Stimulated activated CD4-positive, alpha-beta T cell treated with anti-CD3 and anti-CD28 coated beads, Interleukin-15, amount 100 ng/mL, for 24 hours (primary cell): ENCODE measurements around the gene ROR1.
A peak's percentile ranks its signal among the peaks of the same experiment; 100 is the strongest.

Source experiments
- DNase-seq: peaks from one replicate; pipeline ENCODE4 v3.0.0-alpha.2; 2020

ROR1 gene

GRCh38 chr1:64162804-64163203 is 389.0 kb downstream of the ROR1 start:
- DNase-seq: no peak

- no peak for DNase-seq
Observed at GRCh38 chr1:64163431-64163830, 389.6 kb downstream of the ROR1 start.

- DNase-seq: no peak
Observed at GRCh38 chr1:64163970-64164369, 390.2 kb downstream of the ROR1 start.

- DNase-seq: no peak
Observed at GRCh38 chr1:64166629-64167028, 392.8 kb downstream of the ROR1 start.

- no peak for DNase-seq
Observed at GRCh38 chr1:64167176-64167575, 393.4 kb downstream of the ROR1 start.

- DNase-seq: no peak
Observed at GRCh38 chr1:64171246-64171645, 397.4 kb downstream of the ROR1 start.

- peak; percentile 5 for DNase-seq
Observed at GRCh38 chr1:64171797-64172281, 398.0 kb downstream of the ROR1 start.

- no peak for DNase-seq
Observed at GRCh38 chr1:64172458-64172983, 398.7 kb downstream of the ROR1 start.

- DNase-seq: no peak
Observed at GRCh38 chr1:64173336-64173940, 399.6 kb downstream of the ROR1 start.

GRCh38 chr1:64175639-64176038 is 401.8 kb downstream of the ROR1 start:
- DNase-seq: no peak

GRCh38 chr1:64176659-64177058 is 402.8 kb downstream of the ROR1 start:
- DNase-seq: no peak

GRCh38 chr1:64179588-64179987 is 405.8 kb downstream of the ROR1 start:
- no peak for DNase-seq

GRCh38 chr1:64182207-64182606 is 408.4 kb downstream of the ROR1 start:
- no peak for DNase-seq

GRCh38 chr1:64183395-64184002 is 409.7 kb downstream of the ROR1 start:
- no peak for DNase-seq

- DNase-seq: no peak
Observed at GRCh38 chr1:64184003-64184440, 410.2 kb downstream of the ROR1 start.

- no peak for DNase-seq
Observed at GRCh38 chr1:64186138-64186897, 412.5 kb downstream of the ROR1 start.

- no peak for DNase-seq
Observed at GRCh38 chr1:64186898-64187280, 413.1 kb downstream of the ROR1 start.

GRCh38 chr1:64187646-64188045 is 413.8 kb downstream of the ROR1 start:
- no peak for DNase-seq

GRCh38 chr1:64192290-64192689 is 418.5 kb downstream of the ROR1 start:
- no peak for DNase-seq

- DNase-seq: no peak
Observed at GRCh38 chr1:64194168-64195080, 420.6 kb downstream of the ROR1 start.

- DNase-seq: no peak
Observed at GRCh38 chr1:64195081-64195395, 421.2 kb downstream of the ROR1 start.

- no peak for DNase-seq
Observed at GRCh38 chr1:64196074-64196870, 422.5 kb downstream of the ROR1 start.
